ENCODE data around the gene AGPS. TPM values are rescaled to one million over a fixed set of nuclear protein-coding genes. Genes with fewer than 3 reads are reported as not detected.
"Not testable (repeated sequence)": the region's sequence is repeated elsewhere in the genome, so short reads cannot be mapped to it uniquely, and the experiment has no call there.

AGPS gene
- total and polyA plus RNA-seq, 9 of the 15 experiments (the other 6 are each of a cell fraction or from before 2014, with no cell fraction given) = 15.5 to 211 (median 63.1) TPM

- H3K4me3 ChIP-seq; H3K79me2 ChIP-seq (ENCODE audit: control insufficient read depth, insufficient read depth, low read length); FAIRE-seq; ATAC-seq; CTCF ChIA-PET (ENCODE audit: low intra/inter-chr PET ratio); H3K36me3 ChIP-seq (ENCODE audit: control insufficient read depth, insufficient read depth, low read length); H3K27me3 ChIP-seq (ENCODE audit: control insufficient read depth in 2 of 2, insufficient read depth in 2 of 2, low read length in 2 of 2); BruUV-seq (replicated peaks); H3K9me3 ChIP-seq (replicated peaks; ENCODE audit: control insufficient read depth, insufficient read depth, low read depth, low read length); H3K27ac ChIP-seq (ENCODE audit: extremely low read depth, low read depth, low read length); in situ Hi-C loops (cut with MboI); DNase-seq (ENCODE audit: extremely low read depth in 1 of 4, low spot score in 3 of 4); H3K9me1 ChIP-seq (ENCODE audit: control insufficient read depth, insufficient read depth, low read length); H4K20me1 ChIP-seq (replicated peaks; ENCODE audit: control insufficient read depth, insufficient read depth, low read length); H2AFZ ChIP-seq (ENCODE audit: low read depth, low read length); H3K9ac ChIP-seq (ENCODE audit: insufficient read depth in 1 of 2, low read depth in 2 of 2, low read length in 2 of 2); H3K4me2 ChIP-seq (ENCODE audit: insufficient read depth, low read length); TF ChIP-seq ATF3 (CRISPR knock-in tag; conservative IDR thresholded peaks at IDR 0.05); CEBPG (CRISPR knock-in tag; IDR thresholded peaks at IDR 0.05): not testable (repeated sequence)
- POLR2A ChIA-PET = interaction anchor here (1.0 kb wide), 1 partner anchor 27 kb away, joined by 3 read pairs; no protein-coding TSS in a partner anchor
- WGBS (ENCODE audit: insufficient coverage, low coverage, missing lambda C conversion rate) = 68% methylated on average over 4 of the region's 4 CpGs
- peaks cover 13 to 17% of the 10 kb centered on the region in 2 experiments for H3K4me1 ChIP-seq (replicated peaks in 1 of 2; ENCODE audit: control insufficient read depth in 2 of 2, insufficient read depth in 2 of 2, low read length in 2 of 2)
- peak; percentile 10; the same call in 1 of the 2 replicates for TF ChIP-seq ATF3 (IDR thresholded peaks at IDR 0.05)
- peak; percentile 37; the same call in 1 of the 2 replicates for TF ChIP-seq SOX6 (IDR thresholded peaks at IDR 0.05)
- peak in 1 of 2 experiments; percentile 75; a peak in 2 of 4 replicates for TF ChIP-seq CEBPG (tag; conservative IDR thresholded peaks at IDR 0.05 in 1 of 2, IDR thresholded peaks at IDR 0.05 in 1 of 2)
- intact Hi-C loops (cut with micrococcal nuclease) = loop anchor here (5.0 kb wide), 2 partner anchors 51 to 289 kb away; partner anchors contain the start of gene NFE2L2
Measured at GRCh38 chr2:177551360-177551759, 158.8 kb downstream of the AGPS start.
